A549 (cell line): Measurements from ENCODE around the gene TRAPPC5. TPM values are rescaled to one million over a fixed set of nuclear protein-coding genes. Genes with fewer than 3 reads are reported as not detected.

Experiments used
- ATAC-seq, 2 experiments: fragments of 200-7000 bp in 1 of 2; fragments of >200 bp in 1 of 2; cut with Nextera tagmentation in 1 of 2; cut with Tn5 transposase in 1 of 2; 3 replicates each; pipeline versions ENCODE4 v1.8.0 to v1.9.1; 2018 to 2020; ENCODE audit warnings: mild to moderate bottlenecking in 1 of 2, moderate library complexity in 1 of 2
- CTCF ChIA-PET: fragments of 300-600 bp; sonication (Branson Sonifier 250); formaldehyde crosslinking; extraction: SDS; loops from one replicate; lab custom pipeline; 2021; ENCODE audit warnings: antibody characterized with exemption, inconsistent platforms; lab: Yijun Ruan, JAX
- POLR2A ChIA-PET: fragments of 350-600 bp; formaldehyde crosslinking; extraction: SDS; loops from one replicate; lab custom pipeline; 2021; ENCODE audit warnings: antibody characterized with exemption, inconsistent platforms; lab: Yijun Ruan, JAX
- DNase-seq, 2 experiments: peaks; one replicate each; pipeline versions ENCODE4 v3.0.0 to v3.0.0-alpha.2; 2011 to 2016; ENCODE audit warnings: low read depth in 1 of 2, low spot score in 1 of 2
- FAIRE-seq: peaks from 2 replicates; lab custom pipeline; 2011; peaks lifted over from hg19 to GRCh38; lab: Jason Lieb, UNC
- H3K27ac ChIP-seq, 2 experiments: fragments of >200 bp; sonication (Bioruptor Twin); formaldehyde crosslinking; 3 replicates each; pipeline ENCODE4 v1.5.1; 2016 to 2017
- H3K4me1 ChIP-seq: fragments of >200 bp; sonication (Bioruptor Twin); formaldehyde crosslinking; 3 replicates; pipeline ENCODE4 v1.6.1; 2016
- H3K4me2 ChIP-seq: fragments of >200 bp; sonication (Bioruptor Twin); formaldehyde crosslinking; 3 replicates; pipeline ENCODE4 v1.6.1; 2016
- H3K4me3 ChIP-seq: fragments of >200 bp; sonication (Bioruptor Twin); formaldehyde crosslinking; 3 replicates; pipeline ENCODE4 v1.5.1; 2016
- H3K9me3 ChIP-seq: fragments of >200 bp; sonication (Bioruptor Twin); formaldehyde crosslinking; 3 replicates; pipeline ENCODE4 v1.6.1; 2016
- BHLHE40 ChIP-seq: IDR thresholded peaks from 2 replicates; pipeline ENCODE4 v1.6.1; 2012; ENCODE audit warnings: low read depth, low read length, inconsistent platforms
- CEBPB ChIP-seq, 2 experiments: fragments of >200 bp in 1 of 2; sonication (Bioruptor Twin) in 1 of 2; formaldehyde crosslinking in 1 of 2; IDR thresholded peaks; 2 replicates each; pipeline ENCODE4 v1.6.1; 2012 to 2016
- CHD4 ChIP-seq: fragments of 200-600 bp; sonication (generic); IDR thresholded peaks from 2 replicates; pipeline ENCODE4 v1.6.1; 2016; ENCODE audit warnings: antibody characterized with exemption, mild to moderate bottlenecking, borderline replicate concordance
- EHMT2 ChIP-seq: fragments of 200-600 bp; sonication (generic); IDR thresholded peaks from 2 replicates; pipeline ENCODE4 v1.6.1; 2016; ENCODE audit warnings: antibody characterized with exemption, low read depth, mild to moderate bottlenecking, moderate library complexity
- FOSL2 ChIP-seq, 2 experiments: fragments of 450-650 bp in 1 of 2; fragments of >200 bp in 1 of 2; sonication (Bioruptor Twin) in 1 of 2; formaldehyde crosslinking; IDR thresholded peaks; 2 replicates each; pipeline versions ENCODE4 v1.5.0 to v1.6.1; 2016 to 2020; ENCODE audit warnings: mild to moderate bottlenecking in 1 of 2, moderate library complexity in 1 of 2
- GATA3 ChIP-seq: IDR thresholded peaks from 2 replicates; pipeline ENCODE4 v1.6.1; 2012; ENCODE audit warnings: borderline replicate concordance
- HEYL ChIP-seq: fragments of 250-450 bp; sonication (Bioruptor Pico); IDR thresholded peaks from 2 replicates; pipeline ENCODE4 v1.8.0; 2021; ENCODE audit warnings: mild to moderate bottlenecking, moderate library complexity
- HMGXB4 ChIP-seq: fragments of 250-450 bp; sonication (Bioruptor Pico); IDR thresholded peaks from 2 replicates; pipeline ENCODE4 v1.5.0; 2021; ENCODE audit warnings: mild to moderate bottlenecking, moderate library complexity, borderline replicate concordance
- HOXB5 ChIP-seq: fragments of 250-450 bp; sonication (Bioruptor Pico); IDR thresholded peaks from 2 replicates; pipeline ENCODE4 v1.5.0; 2020; ENCODE audit warnings: mild to moderate bottlenecking, moderate library complexity
- JUNB ChIP-seq: fragments of >200 bp; sonication (Bioruptor Twin); formaldehyde crosslinking; IDR thresholded peaks from 2 replicates; pipeline ENCODE4 v1.6.1; 2016
- MAFK ChIP-seq: fragments of 450-650 bp; IDR thresholded peaks from 2 replicates; pipeline ENCODE4 v1.6.1; 2014; ENCODE audit not compliant: partially characterized antibody
- MAX ChIP-seq: IDR thresholded peaks from 2 replicates; pipeline ENCODE4 v1.6.1; 2012
- MAZ ChIP-seq: fragments of 150-350 bp; IDR thresholded peaks from 2 replicates; pipeline ENCODE4 v1.6.1; 2014; ENCODE audit warnings: antibody characterized with exemption, low read depth, low read length, borderline replicate concordance
- MYC ChIP-seq: IDR thresholded peaks from 2 replicates; pipeline ENCODE4 v1.6.1; 2012; ENCODE audit warnings: mild to moderate bottlenecking, inconsistent platforms, low read length, improper control_type of control experiment, borderline replicate concordance
- NPAS2 ChIP-seq: fragments of 250-450 bp; sonication (Bioruptor Pico); IDR thresholded peaks from 2 replicates; pipeline ENCODE4 v1.8.0; 2022; ENCODE audit warnings: mild to moderate bottlenecking, moderate library complexity, borderline replicate concordance
- NR3C1 ChIP-seq: fragments of >200 bp; sonication (Bioruptor Twin); formaldehyde crosslinking; IDR thresholded peaks from 3 replicates; pipeline ENCODE4 v1.6.1; 2017
- POLR2A ChIP-seq: IDR thresholded peaks from 2 replicates; pipeline ENCODE4 v1.6.1; 2012; ENCODE audit warnings: mild to moderate bottlenecking, low read length
- RFX5 ChIP-seq: fragments of 450-650 bp; IDR thresholded peaks from 2 replicates; pipeline ENCODE4 v1.7.1; 2014; ENCODE audit warnings: antibody characterized with exemption, mild to moderate bottlenecking, moderate library complexity
- SMC3 ChIP-seq: fragments of >200 bp; sonication (Bioruptor Twin); formaldehyde crosslinking; IDR thresholded peaks from 3 replicates; pipeline ENCODE4 v1.6.1; 2018; ENCODE audit warnings: inconsistent platforms
- SREBF2 ChIP-seq: fragments of 450-650 bp; IDR thresholded peaks from 2 replicates; pipeline ENCODE4 v1.6.1; 2014; ENCODE audit warnings: mild to moderate bottlenecking, moderate library complexity
- USF2 ChIP-seq: fragments of 450-650 bp; IDR thresholded peaks from 2 replicates; pipeline ENCODE4 v1.6.1; 2014; ENCODE audit warnings: antibody characterized with exemption
- ZC3H11A ChIP-seq: fragments of 450-650 bp; IDR thresholded peaks from 2 replicates; pipeline ENCODE4 v1.6.1; 2014; ENCODE audit warnings: antibody characterized with exemption, mild to moderate bottlenecking
- ZFP36 ChIP-seq: fragments of 450-650 bp; IDR thresholded peaks from 2 replicates; pipeline ENCODE4 v1.6.1; 2014; ENCODE audit warnings: borderline replicate concordance; ENCODE audit not compliant: partially characterized antibody
- WGBS: methylation state at CpG from one replicate; pipeline ENCODE4 v1.1.6; 2017; ENCODE audit errors: missing lambda C conversion rate; 5-methylcytosine and 5-hydroxymethylcytosine counted together
- polyA plus RNA-seq, 4 experiments: library from polyadenylated mRNA; depleted of rRNA in 3 of 4; stranded (reverse); fragments of >200 nt; fragmentation: RNase III in 1 of 4; extraction: RNeasy Plus Mini Kit Qiagen cat#74134 plus additional on column Dnase treatment in 1 of 4; gene quantifications; 2 replicates in 3 of 4; 3 replicates in 1 of 4; pipeline ENCODE4 v1.2.3, GENCODE V29; 2011 to 2017
- TF ChIP-seq, protein P1 (sequence below): IDR thresholded peaks from 2 replicates; pipeline ENCODE4 v1.6.1; 2012; ENCODE audit warnings: low read depth, borderline replicate concordance
- TF ChIP-seq, protein P2 (sequence below): fragments of >200 bp; sonication (Bioruptor Twin); formaldehyde crosslinking; IDR thresholded peaks from 3 replicates; pipeline ENCODE4 v1.5.1; 2016
- TF ChIP-seq, protein P3 (sequence below): IDR thresholded peaks from 2 replicates; pipeline ENCODE4 v1.6.1; 2012
- TF ChIP-seq, protein P4 (sequence below): fragments of >200 bp; sonication (Bioruptor Twin); formaldehyde crosslinking; IDR thresholded peaks from 2 replicates; pipeline ENCODE4 v1.6.1; 2016

Gene TRAPPC5
- polyA plus RNA-seq, 2 of the 4 experiments (the other 2 are of a cell fraction) = 31.6 to 59.8 TPM

GRCh38 chr19:7734220-7735203 is 53.9 kb downstream of the TRAPPC5 start:
- no peaks in the 10 kb centered on the region for H3K4me1 ChIP-seq
- ChIA-PET CTCF (interaction anchor here (0.9 to 1.7 kb wide), 3 partner anchors 12 to 64 kb away, joined by 3 to 4 read pairs (median 3); partner anchors contain the start of gene TRAPPC5), POLR2A (no interaction called here)
- FAIRE-seq (no peak), ATAC-seq (no peak), DNase-seq (no peak)
- no peak overlapping the region for H3K4me3 ChIP-seq
- H3K27ac ChIP-seq = no peak overlapping the region
- 26% methylated on average over 11 of the region's 12 CpGs for WGBS
- H3K4me2 ChIP-seq = 0 out of 3 replicates have a peak overlapping the region, but pooled peaks have one; percentile 5
- H3K9me3 ChIP-seq = no peaks in the 10 kb centered on the region
- TF ChIP-seq POLR2A (no peak), SREBF2 (no peak), MAZ (no peak), USF2 (no peak), JUNB (no peak), CHD4 (no peak), ZFP36 (peak; percentile 63), BHLHE40 (no peak), MAFK (no peak), CEBPB (IDR thresholded peaks at IDR 0.05) (peak in 1 of 2 experiments; percentile 28; a peak in 1 of 4 replicates), SMC3 (no peak)

DNA sequence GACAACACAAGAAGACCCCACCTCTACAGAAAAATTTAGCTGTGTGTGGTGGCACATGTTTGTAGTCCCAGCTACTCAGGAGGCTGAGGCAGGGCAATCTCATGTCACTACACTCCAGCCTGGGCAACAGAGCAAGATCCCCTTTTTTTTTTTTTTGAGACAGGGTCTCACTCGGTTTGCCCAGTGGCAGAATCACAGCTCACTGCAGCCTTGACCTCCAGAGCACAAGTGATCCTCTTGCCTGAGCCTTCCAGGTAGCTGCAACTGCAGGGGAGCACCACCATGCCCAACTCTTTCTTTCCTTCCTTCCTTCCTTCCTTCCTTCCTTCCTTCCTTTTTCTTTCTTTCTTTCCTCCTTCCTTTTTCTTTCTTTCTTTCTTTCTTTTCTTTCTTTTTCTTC is 55.5 kb downstream of the TRAPPC5 start:
- CTCF ChIA-PET = interaction anchor here (1.4 kb wide), 1 partner anchor 168 kb away, joined by 3 read pairs; no protein-coding TSS in a partner anchor
- Histone ChIP-seq H3K4me1 (no peaks in the 10 kb centered on the region), H3K9me3 (no peaks in the 10 kb centered on the region), H3K4me3 (no peak overlapping the region), H3K27ac (no peak overlapping the region), H3K4me2 (no peak overlapping the region)
- FAIRE-seq (no peak), DNase-seq (no peak), ATAC-seq (no peak)
- TF ChIP-seq ZC3H11A = no peak
- no peak for TF ChIP-seq MYC
- TF ChIP-seq HMGXB4 (CRISPR knock-in tag) = no peak
- no peak for TF ChIP-seq EHMT2
- TF ChIP-seq HEYL (CRISPR knock-in tag) = no peak
- TF ChIP-seq HOXB5 (CRISPR knock-in tag) = no peak
- TF ChIP-seq, protein P1, sequence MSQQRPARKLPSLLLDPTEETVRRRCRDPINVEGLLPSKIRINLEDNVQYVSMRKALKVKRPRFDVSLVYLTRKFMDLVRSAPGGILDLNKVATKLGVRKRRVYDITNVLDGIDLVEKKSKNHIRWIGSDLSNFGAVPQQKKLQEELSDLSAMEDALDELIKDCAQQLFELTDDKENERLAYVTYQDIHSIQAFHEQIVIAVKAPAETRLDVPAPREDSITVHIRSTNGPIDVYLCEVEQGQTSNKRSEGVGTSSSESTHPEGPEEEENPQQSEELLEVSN = no peak
- TF ChIP-seq JUNB = no peak
- no peak for TF ChIP-seq ZFP36
- TF ChIP-seq, protein P2, sequence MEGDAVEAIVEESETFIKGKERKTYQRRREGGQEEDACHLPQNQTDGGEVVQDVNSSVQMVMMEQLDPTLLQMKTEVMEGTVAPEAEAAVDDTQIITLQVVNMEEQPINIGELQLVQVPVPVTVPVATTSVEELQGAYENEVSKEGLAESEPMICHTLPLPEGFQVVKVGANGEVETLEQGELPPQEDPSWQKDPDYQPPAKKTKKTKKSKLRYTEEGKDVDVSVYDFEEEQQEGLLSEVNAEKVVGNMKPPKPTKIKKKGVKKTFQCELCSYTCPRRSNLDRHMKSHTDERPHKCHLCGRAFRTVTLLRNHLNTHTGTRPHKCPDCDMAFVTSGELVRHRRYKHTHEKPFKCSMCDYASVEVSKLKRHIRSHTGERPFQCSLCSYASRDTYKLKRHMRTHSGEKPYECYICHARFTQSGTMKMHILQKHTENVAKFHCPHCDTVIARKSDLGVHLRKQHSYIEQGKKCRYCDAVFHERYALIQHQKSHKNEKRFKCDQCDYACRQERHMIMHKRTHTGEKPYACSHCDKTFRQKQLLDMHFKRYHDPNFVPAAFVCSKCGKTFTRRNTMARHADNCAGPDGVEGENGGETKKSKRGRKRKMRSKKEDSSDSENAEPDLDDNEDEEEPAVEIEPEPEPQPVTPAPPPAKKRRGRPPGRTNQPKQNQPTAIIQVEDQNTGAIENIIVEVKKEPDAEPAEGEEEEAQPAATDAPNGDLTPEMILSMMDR = no peak
- TF ChIP-seq MAX = no peak
- TF ChIP-seq, protein P3, sequence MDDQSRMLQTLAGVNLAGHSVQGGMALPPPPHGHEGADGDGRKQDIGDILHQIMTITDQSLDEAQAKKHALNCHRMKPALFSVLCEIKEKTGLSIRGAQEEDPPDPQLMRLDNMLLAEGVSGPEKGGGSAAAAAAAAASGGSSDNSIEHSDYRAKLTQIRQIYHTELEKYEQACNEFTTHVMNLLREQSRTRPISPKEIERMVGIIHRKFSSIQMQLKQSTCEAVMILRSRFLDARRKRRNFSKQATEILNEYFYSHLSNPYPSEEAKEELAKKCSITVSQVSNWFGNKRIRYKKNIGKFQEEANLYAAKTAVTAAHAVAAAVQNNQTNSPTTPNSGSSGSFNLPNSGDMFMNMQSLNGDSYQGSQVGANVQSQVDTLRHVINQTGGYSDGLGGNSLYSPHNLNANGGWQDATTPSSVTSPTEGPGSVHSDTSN = no peak
- no peak for TF ChIP-seq GATA3
- no peak for TF ChIP-seq SREBF2
- no peak for TF ChIP-seq RFX5
- no peak for TF ChIP-seq FOSL2 (IDR thresholded peaks at IDR 0.05)
- TF ChIP-seq FOSL2 (CRISPR knock-in tag; IDR thresholded peaks at IDR 0.05) = no peak
- TF ChIP-seq, protein P4, sequence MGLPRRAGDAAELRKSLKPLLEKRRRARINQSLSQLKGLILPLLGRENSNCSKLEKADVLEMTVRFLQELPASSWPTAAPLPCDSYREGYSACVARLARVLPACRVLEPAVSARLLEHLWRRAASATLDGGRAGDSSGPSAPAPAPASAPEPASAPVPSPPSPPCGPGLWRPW = no peak
- no peak for TF ChIP-seq NPAS2 (CRISPR knock-in tag)
- TF ChIP-seq NR3C1 = no peak
- 0% methylated on average over 1 of the region's 1 CpG for WGBS
- POLR2A ChIA-PET = no interaction called here
